HEK293 (cell line): Measurements from ENCODE around the gene DEPDC5.

ENCODE experiments used
- CTCF ChIP-seq: fragments of 450-650 bp; formaldehyde crosslinking; IDR thresholded peaks from 2 replicates; pipeline ENCODE4 v1.5.1; 2016; ENCODE audit warnings: missing biosample characterization, missing genetic modification characterization
- PRDM10 ChIP-seq: fragments of 450-650 bp; formaldehyde crosslinking; IDR thresholded peaks from 2 replicates; pipeline ENCODE4 v1.5.1; 2016; ENCODE audit warnings: missing biosample characterization, missing genetic modification characterization
- REPIN1 ChIP-seq: fragments of 450-650 bp; formaldehyde crosslinking; IDR thresholded peaks from 2 replicates; pipeline ENCODE4 v1.5.1; 2017; ENCODE audit warnings: missing biosample characterization, missing genetic modification characterization, low read depth
- REST ChIP-seq: fragments of 450-650 bp; formaldehyde crosslinking; IDR thresholded peaks from 2 replicates; pipeline ENCODE4 v1.5.1; 2016; ENCODE audit warnings: missing biosample characterization, missing genetic modification characterization
- ZBTB17 ChIP-seq: fragments of 450-650 bp; formaldehyde crosslinking; IDR thresholded peaks from 2 replicates; pipeline ENCODE4 v1.5.1; 2016; ENCODE audit warnings: missing biosample characterization, missing genetic modification characterization
- ZNF274 ChIP-seq, 2 experiments: fragments of 200-500 bp in 1 of 2; fragments of 450-650 bp in 1 of 2; sonication (Bioruptor generic) in 1 of 2; formaldehyde crosslinking in 1 of 2; IDR thresholded peaks; 2 replicates each; pipeline versions ENCODE4 v1.5.1 to v1.6.1; 2014 to 2016; ENCODE audit warnings: borderline replicate concordance in 1 of 2, inconsistent platforms in 1 of 2, low read length in 1 of 2, missing biosample characterization in 1 of 2, missing genetic modification characterization in 1 of 2
- ZNF292 ChIP-seq: fragments of 450-650 bp; formaldehyde crosslinking; IDR thresholded peaks from 2 replicates; pipeline ENCODE4 v1.5.1; 2016; ENCODE audit warnings: low read depth, missing biosample characterization, missing genetic modification characterization, borderline replicate concordance
- ZNF394 ChIP-seq: fragments of 450-650 bp; formaldehyde crosslinking; IDR thresholded peaks from 2 replicates; pipeline ENCODE4 v1.5.1; 2016; ENCODE audit warnings: missing biosample characterization, missing genetic modification characterization, mild to moderate bottlenecking, moderate library complexity, borderline replicate concordance
- ZNF48 ChIP-seq: fragments of 450-650 bp; formaldehyde crosslinking; IDR thresholded peaks from 2 replicates; pipeline ENCODE4 v1.5.1; 2016; ENCODE audit warnings: missing biosample characterization, missing genetic modification characterization
- ZNF530 ChIP-seq: fragments of 450-650 bp; formaldehyde crosslinking; IDR thresholded peaks from 2 replicates; pipeline ENCODE4 v1.5.1; 2016; ENCODE audit warnings: low read depth, missing biosample characterization, missing genetic modification characterization
- ZNF624 ChIP-seq: fragments of 450-650 bp; formaldehyde crosslinking; IDR thresholded peaks from 2 replicates; pipeline ENCODE4 v1.5.1; 2017; ENCODE audit warnings: missing biosample characterization, missing genetic modification characterization
- ZNF76 ChIP-seq: fragments of 450-650 bp; formaldehyde crosslinking; IDR thresholded peaks from 2 replicates; pipeline ENCODE4; 2016; ENCODE audit warnings: low read depth, missing biosample characterization, missing genetic modification characterization, borderline replicate concordance

DNA sequence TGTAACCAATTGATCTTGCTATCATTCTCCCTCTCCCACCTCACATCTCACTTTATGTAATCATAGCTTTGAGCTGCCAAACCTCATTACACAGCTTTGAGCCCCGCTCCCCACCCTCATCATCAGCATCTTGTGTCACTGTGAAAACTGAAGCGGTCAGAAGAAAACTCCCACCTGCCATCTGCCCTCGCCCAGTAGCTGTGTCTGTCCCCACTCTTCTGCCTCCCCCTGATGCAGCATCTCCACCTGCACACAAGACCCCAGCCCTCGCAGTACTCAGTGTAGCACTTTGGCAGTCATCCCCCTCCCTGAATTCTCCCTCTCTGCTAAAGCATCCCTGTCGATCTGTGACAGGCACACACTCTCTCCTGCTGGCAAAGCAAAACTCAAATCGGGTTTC lies 130.2 kb downstream of the DEPDC5 start:
- TF ChIP-seq PRDM10 = no peak
- no peak for TF ChIP-seq ZNF274 (IDR thresholded peaks at IDR 0.05; ENCODE audit: low read length)
- no peak for TF ChIP-seq ZNF274 (tag by site-specific recombination; IDR thresholded peaks at IDR 0.05; ENCODE audit: borderline replicate concordance)
- TF ChIP-seq ZNF530 = no peak
- no peak for TF ChIP-seq CTCF
- no peak for TF ChIP-seq REPIN1 (tag by site-specific recombination)
- no peak for TF ChIP-seq ZNF292 (tag by site-specific recombination)
- no peak for TF ChIP-seq REST (tag by site-specific recombination)
- no peak for TF ChIP-seq ZBTB17 (tag by site-specific recombination)
- no peak for TF ChIP-seq ZNF48 (tag by site-specific recombination)
- no peak for TF ChIP-seq ZNF394 (tag by site-specific recombination)
- no peak for TF ChIP-seq ZNF624 (tag by site-specific recombination)
- no peak for TF ChIP-seq ZNF76
